GM12878 (cell line): Measurements from ENCODE around the gene SLC4A5. TPM values are rescaled to one million over a fixed set of nuclear protein-coding genes. Genes with fewer than 3 reads are reported as not detected.

Source experiments
- ATAC-seq: fragments of 200-7000 bp; cut with Tn5 transposase; 3 replicates; pipeline ENCODE4 v1.9.1; 2020; ENCODE audit warnings: mild to moderate bottlenecking, moderate library complexity
- BruUV-seq: library from RNA; stranded (reverse); fragments of 400-500 nt; replicated peaks from 2 replicates; lab custom pipeline; 2021; lab: Mats Ljungman, UMichigan
- CTCF ChIA-PET: fragments of 300-600 bp; sonication (Branson Sonifier 250); formaldehyde crosslinking; extraction: SDS; loops from one replicate; lab custom pipeline; 2021; ENCODE audit warnings: inconsistent platforms; lab: Yijun Ruan, JAX
- POLR2A ChIA-PET: fragments of 350-600 bp; formaldehyde crosslinking; extraction: SDS; loops from one replicate; lab custom pipeline; 2021; ENCODE audit warnings: inconsistent platforms; lab: Charles Lee
- RAD21 ChIA-PET: fragments of 300-600 bp; sonication (Branson Sonifier 250); formaldehyde crosslinking; loops from one replicate; lab custom pipeline; 2023; ENCODE audit warnings: antibody characterized with exemption; ENCODE audit not compliant: unreplicated experiment; lab: Charles Lee
- SMC1A ChIA-PET: fragments of 300-600 bp; sonication (Branson Sonifier 250); formaldehyde crosslinking; loops from one replicate; lab custom pipeline; 2023; ENCODE audit not compliant: unreplicated experiment, uncharacterized antibody; lab: Charles Lee
- DNase-seq: peaks from one replicate; pipeline ENCODE4 v3.0.0-alpha.2; 2011; ENCODE audit warnings: low read depth, low spot score
- FAIRE-seq: peaks from 3 replicates; lab custom pipeline; 2011; peaks lifted over from hg19 to GRCh38; lab: Jason Lieb, UNC
- H2AFZ ChIP-seq: 2 replicates; pipeline ENCODE4 v1.6.0; 2011; ENCODE audit warnings: low read depth, low read length, control low read depth; ENCODE audit not compliant: control insufficient read depth
- H3K27ac ChIP-seq: 2 replicates; pipeline ENCODE4 v1.5.1; 2011; ENCODE audit warnings: control low read depth; ENCODE audit not compliant: control insufficient read depth, insufficient read depth
- H3K27me3 ChIP-seq, 2 experiments: replicated peaks in 1 of 2; 2 replicates each; pipeline versions ENCODE4 v1.6.0 to v1.6.1; 2011; ENCODE audit warnings: low read length in 1 of 2; ENCODE audit not compliant: control insufficient read depth in 2 of 2, insufficient read depth in 2 of 2
- H3K36me3 ChIP-seq, 2 experiments: 2 replicates each; pipeline ENCODE4 v1.5.1; 2011; ENCODE audit warnings: low read length in 1 of 2; ENCODE audit not compliant: control insufficient read depth in 2 of 2, insufficient read depth in 2 of 2
- H3K4me1 ChIP-seq: 2 replicates; pipeline ENCODE4 v1.6.1; 2011; ENCODE audit warnings: mild to moderate bottlenecking, low read length, moderate library complexity, mixed read lengths; ENCODE audit not compliant: control insufficient read depth, insufficient read depth
- H3K4me2 ChIP-seq: 2 replicates; pipeline ENCODE4 v1.6.0; 2011; ENCODE audit warnings: control low read depth; ENCODE audit not compliant: control insufficient read depth, insufficient read depth
- H3K4me3 ChIP-seq: fragments of 200-600 bp; sonication (generic); 2 replicates; pipeline ENCODE4 v1.5.1; 2016
- H3K79me2 ChIP-seq: 2 replicates; pipeline ENCODE4 v1.6.0; 2011; ENCODE audit warnings: low read length; ENCODE audit not compliant: control insufficient read depth, insufficient read depth
- H3K9ac ChIP-seq: 2 replicates; pipeline ENCODE4 v1.8.0; 2011; ENCODE audit warnings: low read length, control low read depth, mixed read lengths; ENCODE audit not compliant: control insufficient read depth, insufficient read depth
- H3K9me3 ChIP-seq: replicated peaks from 3 replicates; pipeline ENCODE4 v1.5.1; 2011; ENCODE audit warnings: mild to moderate bottlenecking, low read length; ENCODE audit not compliant: control insufficient read depth, insufficient read depth
- H4K20me1 ChIP-seq: 2 replicates; pipeline ENCODE4 v1.6.0; 2011; ENCODE audit not compliant: control insufficient read depth, insufficient read depth
- PRDM15 ChIP-seq: fragments of 450-650 bp; formaldehyde crosslinking; IDR thresholded peaks from 2 replicates; pipeline ENCODE4 v1.4.0; 2020; ENCODE audit warnings: mild to moderate bottlenecking, moderate library complexity
- ZNF274 ChIP-seq: IDR thresholded peaks from one replicate; pipeline ENCODE4 v1.8.0; 2011; ENCODE audit not compliant: insufficient read length, insufficient read depth
- ZZZ3 ChIP-seq: IDR thresholded peaks from 2 replicates; pipeline ENCODE4 v1.6.1; 2011; ENCODE audit warnings: low read depth; ENCODE audit not compliant: control insufficient read depth, insufficient read length
- WGBS: methylation state at CpG from one replicate; pipeline ENCODE4 v1.1.6; 2016; ENCODE audit warnings: low lambda C conversion rate; ENCODE audit not compliant: insufficient replicate concordance, insufficient coverage; ENCODE audit errors: missing lambda C conversion rate; 5-methylcytosine and 5-hydroxymethylcytosine counted together
- in situ Hi-C: fragments of 300-500 bp; cut with MboI; formaldehyde crosslinking; loops from 9 replicates; pipeline ENCODE4 v1.14.3; 2018; ENCODE audit warnings: mixed read lengths
- intact Hi-C: fragments of 100-400 bp; cut with micrococcal nuclease; formaldehyde crosslinking; loops from one replicate; pipeline ENCODE4 v1.14.2; 2022; ENCODE audit not compliant: unreplicated experiment
- polyA plus RNA-seq, 11 experiments: library from polyadenylated mRNA; depleted of rRNA in 4 of 11; unstranded in 6 of 11; stranded (reverse) in 5 of 11; fragments of >200 nt; fragmentation: Nextera tagmentation in 4 of 11; fragmentation: Illumina TruSeq in 1 of 11; extraction: Ambion mirVana in 4 of 11; extraction: Trizol in 1 of 11; gene quantifications; 1 replicate in 1 of 11; 2 replicates in 10 of 11; pipeline versions ENCODE4 v1.2.1 to v1.2.3, GENCODE V29; 2011 to 2016; ENCODE audit warnings: inconsistent platforms in 2 of 11, missing spikeins in 2 of 11, low read depth in 1 of 11
- total RNA-seq, 4 experiments: library from RNA; depleted of rRNA in 3 of 4; stranded (reverse); fragments of >200 nt in 3 of 4; fragmentation: Illumina TruSeq in 1 of 4; extraction: Trizol in 1 of 4; gene quantifications; 2 replicates each; pipeline versions ENCODE4 v1.2.1 to v1.2.3, GENCODE V29; 2013 to 2021

Gene SLC4A5
- total and polyA plus RNA-seq, 10 of the 15 experiments (the other 5 are each of a cell fraction or from before 2014, with no cell fraction given): 0.15 to 4.7 (median 1.6) TPM

DNA sequence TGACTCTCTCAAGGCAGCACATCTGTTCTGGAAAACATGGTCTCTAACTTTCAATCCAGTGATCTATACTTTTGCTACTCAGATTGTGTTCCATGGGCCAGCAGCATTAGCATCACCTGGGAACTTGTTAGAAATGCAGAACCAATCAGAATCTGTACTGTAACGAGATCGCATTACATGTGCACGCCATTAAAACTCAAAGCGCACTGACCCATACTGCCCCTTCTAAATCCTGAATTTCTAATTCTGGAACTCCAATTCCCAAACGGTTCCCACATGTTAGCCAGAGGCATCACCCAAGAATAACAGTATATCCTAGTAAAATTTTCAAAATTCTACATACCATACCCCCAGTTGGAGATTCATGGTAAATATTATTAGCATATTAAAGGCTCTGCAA lies 47.4 kb upstream of the SLC4A5 start:
- H3K4me2 ChIP-seq: peak overlapping the region; percentile 40
- POLR2A ChIA-PET: interaction anchor here (0.5 to 1.6 kb wide), 10 partner anchors 9 to 448 kb away, joined by 3 to 5 read pairs (median 3); partner anchors contain the start of genes C2orf81 and WDR54
- CTCF ChIA-PET: interaction anchor here (0.7 to 5.2 kb wide), 29 partner anchors 8 to 567 kb away, joined by 3 to 48 read pairs (median 5); partner anchors contain the start of genes DCTN1 and INO80B
- SMC1A ChIA-PET: interaction anchor here (0.7 to 6.1 kb wide), 16 partner anchors 9 to 566 kb away, joined by 3 to 36 read pairs (median 5); partner anchors contain the start of gene DCTN1
- H2AFZ ChIP-seq: no peak overlapping the region
- 0 out of 2 replicates have a peak, but pooled peaks cover 3% of the 10 kb centered on the region for H4K20me1 ChIP-seq
- DNase-seq (no peak), FAIRE-seq (no peak), ATAC-seq (no peak)
- WGBS: 79% methylated on average over 5 of the region's 5 CpGs
- in situ Hi-C loops (loop anchor here (10.0 kb wide), 1 partner anchor 566 kb away; the partner anchor contains the start of gene STAMBP), intact Hi-C loops (loop anchor here (5.0 to 10.0 kb wide), 3 partner anchors 123 to 246 kb away; partner anchors contain the start of gene BOLA3)
- H3K36me3 ChIP-seq: no peaks in the 10 kb centered on the region
- RAD21 ChIA-PET: interaction anchor here (0.8 to 3.5 kb wide), 14 partner anchors 8 to 562 kb away, joined by 3 to 14 read pairs (median 5); partner anchors contain the start of genes INO80B, STAMBP and WBP1
- peak overlapping the region; percentile 88 for H3K4me3 ChIP-seq
- H3K27me3 ChIP-seq: no peaks in the 10 kb centered on the region
- no peak for TF ChIP-seq ZNF274
- no peak for TF ChIP-seq ZZZ3
- no peak for TF ChIP-seq PRDM15 (CRISPR knock-in tag)
- BruUV-seq: no TSS peak
- H3K9me3 ChIP-seq: no peaks in the 10 kb centered on the region
- peaks cover 27% of the 10 kb centered on the region for H3K79me2 ChIP-seq
- no peak overlapping the region for H3K9ac ChIP-seq
- no peak overlapping the region for H3K27ac ChIP-seq
- peaks cover 3% of the 10 kb centered on the region; the same call in 1 of the 2 replicates for H3K4me1 ChIP-seq
